K562 (cell line): Measurements from ENCODE around the gene MGRN1. TPM values are rescaled to one million over a fixed set of nuclear protein-coding genes. Genes with fewer than 3 reads are reported as not detected.

ENCODE experiments used
- ATAC-seq: fragments of 200-7000 bp; cut with Tn5 transposase; 3 replicates; pipeline ENCODE4 v1.9.1; 2020; ENCODE audit warnings: moderate library complexity
- BruUV-seq: library from RNA; stranded (reverse); fragments of 400-500 nt; replicated peaks from 2 replicates; lab custom pipeline; 2021; lab: Mats Ljungman, UMichigan
- CTCF ChIA-PET: fragments of 300-600 bp; formaldehyde crosslinking; extraction: SDS; loops from one replicate; lab custom pipeline; 2021; ENCODE audit warnings: low intra/inter-chr PET ratio; lab: Yijun Ruan, JAX
- POLR2A ChIA-PET: fragments of 300-600, 350-650 bp; sonication (Branson Sonifier 250); formaldehyde crosslinking; extraction: SDS; loops from one replicate; lab custom pipeline; 2021; ENCODE audit warnings: antibody characterized with exemption, inconsistent platforms; lab: Yijun Ruan, JAX
- DNase-seq, 4 experiments: peaks; one replicate each; pipeline versions ENCODE4 v3.0.0 to v3.0.0-alpha.2; 2011 to 2018; ENCODE audit warnings: low spot score in 3 of 4, mixed read lengths in 3 of 4; ENCODE audit errors: extremely low read depth in 1 of 4
- FAIRE-seq: peaks from 2 replicates; lab custom pipeline; 2011; peaks lifted over from hg19 to GRCh38; lab: Jason Lieb, UNC
- H2AFZ ChIP-seq: 2 replicates; pipeline ENCODE4 v1.6.0; 2011; ENCODE audit warnings: low read depth, low read length, control low read depth, inconsistent platforms
- H3K27ac ChIP-seq: fragments of 200-600 bp; 3 replicates; pipeline ENCODE4 v1.8.0; 2011; ENCODE audit warnings: low read depth, mild to moderate bottlenecking, control low read depth, inconsistent platforms, low read length, moderate library complexity, mixed read lengths; ENCODE audit errors: extremely low read depth
- H3K27me3 ChIP-seq, 2 experiments: fragments of 300-600 bp in 1 of 2; 2 replicates in 1 of 2; 3 replicates in 1 of 2; pipeline versions ENCODE4 v1.6.0 to v1.8.0; 2011; ENCODE audit warnings: inconsistent platforms in 2 of 2, low read length in 2 of 2, mild to moderate bottlenecking in 1 of 2, mixed read lengths in 1 of 2, moderate library complexity in 1 of 2; ENCODE audit not compliant: control insufficient read depth in 2 of 2, insufficient read depth in 2 of 2
- H3K36me3 ChIP-seq: fragments of 300-600 bp; 3 replicates; pipeline ENCODE4 v1.8.0; 2011; ENCODE audit warnings: mild to moderate bottlenecking, low read length, inconsistent platforms; ENCODE audit not compliant: control insufficient read depth, insufficient read depth
- H3K4me1 ChIP-seq, 2 experiments: fragments of 200-600 bp in 1 of 2; replicated peaks in 1 of 2; 2 replicates in 1 of 2; 3 replicates in 1 of 2; pipeline versions ENCODE4 v1.5.1 to v1.8.0; 2011; ENCODE audit warnings: inconsistent platforms in 2 of 2, low read length in 2 of 2, mild to moderate bottlenecking in 1 of 2, mixed read lengths in 1 of 2, moderate library complexity in 1 of 2; ENCODE audit not compliant: control insufficient read depth in 2 of 2, insufficient read depth in 2 of 2
- H3K4me2 ChIP-seq: 2 replicates; pipeline ENCODE4 v1.6.1; 2011; ENCODE audit warnings: low read length, control low read depth, inconsistent platforms, mixed read lengths; ENCODE audit not compliant: insufficient read depth
- H3K4me3 ChIP-seq: fragments of 200-600 bp; sonication (generic), shearing (Covaris generic); 2 replicates; pipeline ENCODE4 v1.5.1; 2016; ENCODE audit warnings: control low read depth, inconsistent platforms
- H3K79me2 ChIP-seq: fragments of 200-600 bp; 3 replicates; pipeline ENCODE4 v1.8.0; 2011; ENCODE audit warnings: low read length, inconsistent platforms; ENCODE audit not compliant: control insufficient read depth, insufficient read depth
- H3K9ac ChIP-seq, 2 experiments: 2 replicates each; pipeline versions ENCODE4 v1.6.0 to v1.6.1; 2011; ENCODE audit warnings: low read depth in 2 of 2, low read length in 2 of 2, control low read depth in 1 of 2, inconsistent platforms in 1 of 2, mild to moderate bottlenecking in 1 of 2, mixed read lengths in 1 of 2; ENCODE audit not compliant: insufficient read depth in 1 of 2
- H3K9me1 ChIP-seq: one replicate; pipeline ENCODE4 v1.6.0; 2011; ENCODE audit warnings: inconsistent platforms, mild to moderate bottlenecking, low read length, moderate library complexity; ENCODE audit not compliant: control insufficient read depth, insufficient read depth
- H3K9me3 ChIP-seq: replicated peaks from 2 replicates; pipeline ENCODE4 v1.5.1; 2011; ENCODE audit warnings: low read depth, low read length, inconsistent platforms; ENCODE audit not compliant: control insufficient read depth, insufficient read depth
- H4K20me1 ChIP-seq: replicated peaks from 2 replicates; pipeline ENCODE4 v1.6.1; 2011; ENCODE audit warnings: low read length, inconsistent platforms, mixed read lengths; ENCODE audit not compliant: control insufficient read depth, insufficient read depth
- AFF4 ChIP-seq: sonication (generic); formaldehyde crosslinking; IDR thresholded peaks from 2 replicates; pipeline ENCODE4 v1.8.0; 2023; ENCODE audit warnings: mild to moderate bottlenecking, missing genetic modification reagents
- BMI1 ChIP-seq: fragments of 150-350 bp; IDR thresholded peaks from 2 replicates; pipeline ENCODE4 v1.6.1; 2014; ENCODE audit warnings: low read length
- E2F4 ChIP-seq: sonication (generic); formaldehyde crosslinking; IDR thresholded peaks from 2 replicates; pipeline ENCODE4 v1.8.0; 2022; ENCODE audit warnings: mild to moderate bottlenecking, low read depth, missing genetic modification reagents
- HDAC1 ChIP-seq, 2 experiments: fragments of 450-650 bp; IDR thresholded peaks; 2 replicates each; pipeline ENCODE4 v1.6.1; 2016 to 2017; ENCODE audit warnings: inconsistent platforms in 1 of 2, mild to moderate bottlenecking in 1 of 2, moderate library complexity in 1 of 2
- HIVEP1 ChIP-seq: fragments of 250-450 bp; sonication (Bioruptor Pico); IDR thresholded peaks from 2 replicates; pipeline ENCODE4 v1.4.0; 2020; ENCODE audit warnings: mild to moderate bottlenecking
- MTA2 ChIP-seq: fragments of 450-650 bp; IDR thresholded peaks from 2 replicates; pipeline ENCODE4 v1.6.1; 2016; ENCODE audit warnings: low read depth
- NEUROD1 ChIP-seq: fragments of 150-350 bp; IDR thresholded peaks from 2 replicates; pipeline ENCODE4 v1.6.1; 2014; ENCODE audit warnings: borderline replicate concordance, low read length, low read depth; ENCODE audit not compliant: partially characterized antibody
- NR1H2 ChIP-seq: sonication (generic); formaldehyde crosslinking; IDR thresholded peaks from 2 replicates; pipeline ENCODE4 v1.4.0; 2020; ENCODE audit warnings: mild to moderate bottlenecking, missing genetic modification reagents
- NR4A1 ChIP-seq, 2 experiments: fragments of 250-450 bp in 1 of 2; fragments of 450-650 bp in 1 of 2; sonication (Bioruptor Pico) in 1 of 2; IDR thresholded peaks; 2 replicates each; pipeline versions ENCODE4 v1.4.0 to v1.6.1; 2016 to 2020; ENCODE audit warnings: mild to moderate bottlenecking in 2 of 2, missing compliant biosample characterization in 1 of 2, missing genetic modification characterization in 1 of 2, moderate library complexity in 1 of 2
- PML ChIP-seq: IDR thresholded peaks from 2 replicates; pipeline ENCODE4 v1.6.1; 2012; ENCODE audit warnings: low read length, inconsistent platforms
- SMARCC2 ChIP-seq: fragments of 450-650 bp; IDR thresholded peaks from 2 replicates; pipeline ENCODE4 v1.6.1; 2017; ENCODE audit warnings: antibody characterized with exemption, moderate library complexity, mild to moderate bottlenecking, low read depth
- SNIP1 ChIP-seq: fragments of 450-650 bp; IDR thresholded peaks from 2 replicates; pipeline ENCODE4 v1.7.1; 2017; ENCODE audit warnings: low read depth, mild to moderate bottlenecking
- WGBS: fragments of 100-300 bp; shearing (Covaris generic); methylation state at CpG from one replicate; pipeline ENCODE4 v1.1.6; 2016; ENCODE audit warnings: low coverage, mixed read lengths; ENCODE audit not compliant: insufficient coverage; ENCODE audit errors: missing lambda C conversion rate; 5-methylcytosine and 5-hydroxymethylcytosine counted together
- in situ Hi-C: fragments of 300-500 bp; cut with MboI; formaldehyde crosslinking; loops from 4 replicates; pipeline ENCODE4 v1.15.0; 2018; ENCODE audit warnings: inconsistent platforms, mixed read lengths
- intact Hi-C: fragments of 100-400 bp; cut with micrococcal nuclease; formaldehyde crosslinking; loops from 2 replicates; pipeline ENCODE4 v1.14.2; 2022
- polyA plus RNA-seq, 8 experiments: library from polyadenylated mRNA; depleted of rRNA in 4 of 8; stranded (reverse) in 5 of 8; unstranded in 3 of 8; fragments of >200 nt; fragmentation: Nextera tagmentation in 2 of 8; fragmentation: Illumina TruSeq in 1 of 8; extraction: Ambion mirVana in 2 of 8; extraction: Trizol in 1 of 8; gene quantifications; 2 replicates each; pipeline versions ENCODE4 v1.2.1 to v1.2.3, GENCODE V29; 2011 to 2014; ENCODE audit warnings: inconsistent platforms in 1 of 8, missing spikeins in 1 of 8
- total RNA-seq, 7 experiments: library from RNA; depleted of rRNA in 6 of 7; stranded (reverse); fragments of >200 nt in 6 of 7; fragmentation: Illumina TruSeq in 2 of 7; extraction: Trizol in 2 of 7; gene quantifications; 2 replicates each; pipeline versions ENCODE4 v1.2.1 to v1.2.3, GENCODE V29; 2011 to 2021; ENCODE audit warnings: low replicate concordance in 1 of 7

The MGRN1 gene
- total and polyA plus RNA-seq, 9 of the 15 experiments (the other 6 are each of a cell fraction or from before 2014, with no cell fraction given) = 0.15 to 37.9 (median 6.0) TPM

- Histone ChIP-seq H3K27me3 (no peaks in the 10 kb centered on the region), H4K20me1 (no peaks in the 10 kb centered on the region; the same call in 1 of the 2 replicates), H2AFZ (no peak overlapping the region), H3K9me3 (no peaks in the 10 kb centered on the region), H3K9ac (no peak overlapping the region), H3K9me1 (no peaks in the 10 kb centered on the region), H3K27ac (no peak overlapping the region), H3K79me2 (no peaks in the 10 kb centered on the region), H3K4me1 (peaks cover 0 to 39% of the 10 kb centered on the region in 2 experiments; a peak in 2 of 5 replicates), H3K36me3 (peaks cover 43% of the 10 kb centered on the region; the same call in 2 of the 3 replicates), H3K4me3 (no peak overlapping the region), H3K4me2 (no peak overlapping the region)
- ChIA-PET CTCF (no interaction called here), POLR2A (no interaction called here)
- no peak for ATAC-seq
- TF ChIP-seq HIVEP1 (CRISPR knock-in tag) (no peak), NEUROD1 (no peak), AFF4 (CRISPR knock-in tag) (no peak), PML (no peak), E2F4 (CRISPR knock-in tag) (no peak), BMI1 (no peak), SMARCC2 (no peak), NR4A1 (CRISPR knock-in tag; IDR thresholded peaks at IDR 0.05) (no peak), NR4A1 (tag; IDR thresholded peaks at IDR 0.05) (no peak), NR1H2 (no peak), HDAC1 (IDR thresholded peaks at IDR 0.05) (no peak), MTA2 (no peak), SNIP1 (no peak)
- DNase-seq = no peak
- in situ Hi-C loops (no loop called here), intact Hi-C loops (no loop called here)
- BruUV-seq = no TSS peak
- WGBS = 82% methylated on average over 6 of the region's 8 CpGs
- no peak for FAIRE-seq
Observed at GRCh38 chr16:4687416-4687815, 62.8 kb downstream of the MGRN1 start.
